Stimulated activated CD8-positive, alpha-beta memory T cell treated with anti-CD3 and anti-CD28 coated beads, Interleukin-4, amount 100 ng/mL, for 48 hours (primary cell): ENCODE measurements around the gene TMCC2.
"Not testable (repeated sequence)": the region's sequence is repeated elsewhere in the genome, so short reads cannot be mapped to it uniquely, and the experiment has no call there.

Experiments
- DNase-seq: peaks from one replicate; pipeline ENCODE4 v3.0.0-alpha.2; 2020

The TMCC2 gene

GRCh38 chr1:205227584-205228013 lies at the start of gene TMCC2:
Gene TMCC2, plus strand, starts transcription at chr1:205227946. Its CDS starts 619 bp downstream, at chr1:205228565.
- DNase-seq, result peak; percentile 90

GRCh38 chr1:205179842-205180241 lies 47.9 kb upstream of the TMCC2 start:
- no peak for DNase-seq

- not testable (repeated sequence) for DNase-seq
Measured at GRCh38 chr1:205180331-205180730, 47.4 kb upstream of the TMCC2 start.

GRCh38 chr1:205182930-205183329 lies 44.8 kb upstream of the TMCC2 start:
- DNase-seq, result no peak

- no peak for DNase-seq
Measured at GRCh38 chr1:205183676-205184335, 43.9 kb upstream of the TMCC2 start.

GRCh38 chr1:205186191-205186590 lies 41.6 kb upstream of the TMCC2 start:
- no peak for DNase-seq

GRCh38 chr1:205187420-205187819 lies 40.3 kb upstream of the TMCC2 start:
- DNase-seq, result no peak

GRCh38 chr1:205188098-205188497 lies 39.6 kb upstream of the TMCC2 start:
- DNase-seq, result no peak

GRCh38 chr1:205188596-205188995 lies 39.1 kb upstream of the TMCC2 start:
- DNase-seq, result no peak

GRCh38 chr1:205189131-205189530 lies 38.6 kb upstream of the TMCC2 start:
- DNase-seq, result no peak

GRCh38 chr1:205190845-205191577 lies 36.7 kb upstream of the TMCC2 start:
- no peak for DNase-seq

GRCh38 chr1:205191622-205192021 lies 36.1 kb upstream of the TMCC2 start:
- no peak for DNase-seq

GRCh38 chr1:205192287-205192686 lies 35.5 kb upstream of the TMCC2 start:
- no peak for DNase-seq

- peak; percentile 62 for DNase-seq
Measured at GRCh38 chr1:205199090-205199930, 28.4 kb upstream of the TMCC2 start.

GRCh38 chr1:205199931-205200299 lies 27.8 kb upstream of the TMCC2 start:
- DNase-seq, result peak; percentile 43

- no peak for DNase-seq
Measured at GRCh38 chr1:205204552-205204951, 23.2 kb upstream of the TMCC2 start.

GRCh38 chr1:205205055-205205454 lies 22.7 kb upstream of the TMCC2 start:
- DNase-seq, result no peak

- no peak for DNase-seq
Measured at GRCh38 chr1:205208811-205209210, 18.9 kb upstream of the TMCC2 start.

- DNase-seq, result peak; percentile 45
Measured at GRCh38 chr1:205210756-205211168, 17.0 kb upstream of the TMCC2 start.

- peak; percentile 95 for DNase-seq
Measured at GRCh38 chr1:205211169-205211838, 16.4 kb upstream of the TMCC2 start, which contains the start of gene DSTYK. Gene DSTYK, minus strand, starts transcription at chr1:205211702. Its CDS starts 167 bp downstream, at chr1:205211535.

GRCh38 chr1:205211839-205212536 lies 15.8 kb upstream of the TMCC2 start:
- DNase-seq, result no peak

GRCh38 chr1:205214756-205215155 lies 13.0 kb upstream of the TMCC2 start:
- DNase-seq, result no peak
